ENCODE data around the gene MAPKAP1. TPM values are rescaled to one million over a fixed set of nuclear protein-coding genes. Genes with fewer than 3 reads are reported as not detected.

The MAPKAP1 gene
- total RNA-seq, 2 donors from 2014 or later: 75.3 to 91.6 TPM

DNA sequence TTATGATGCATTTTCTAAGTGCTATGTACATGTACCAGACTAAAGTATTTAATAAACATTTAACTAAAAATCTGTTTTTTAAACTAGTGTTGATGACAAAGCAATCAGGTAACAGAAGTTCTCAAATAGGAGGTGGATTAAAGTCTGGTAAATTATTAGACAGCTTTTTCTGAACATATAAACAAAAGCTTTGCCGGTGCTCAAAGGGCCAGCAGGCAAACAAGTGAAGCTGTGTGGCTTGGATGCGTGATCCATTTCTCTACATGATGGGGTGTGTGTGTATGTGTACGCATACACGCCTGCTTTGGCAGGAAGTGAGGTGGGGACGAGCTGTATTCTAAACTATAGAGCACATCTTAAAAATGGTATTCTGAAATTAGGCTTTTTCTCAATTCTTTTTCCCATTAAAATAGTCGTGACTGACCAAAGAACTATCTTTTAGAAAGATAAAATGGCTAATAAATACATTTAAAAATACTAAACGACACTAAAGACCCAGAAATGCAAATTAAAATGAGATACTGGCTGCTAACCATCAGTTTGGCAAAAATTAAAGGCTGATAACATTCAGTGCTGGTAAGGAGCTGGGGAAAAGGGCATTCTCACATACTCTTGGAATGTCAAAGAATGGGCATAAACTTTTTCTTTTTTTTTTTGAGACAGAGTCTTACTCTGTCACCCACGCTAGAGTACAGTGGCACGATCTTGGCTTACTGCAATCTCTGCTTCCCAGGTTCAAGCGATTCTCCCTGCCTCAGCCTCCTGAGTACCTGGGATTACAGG is 174.0 kb downstream of the MAPKAP1 start:
- TF ChIP-seq, protein P1, sequence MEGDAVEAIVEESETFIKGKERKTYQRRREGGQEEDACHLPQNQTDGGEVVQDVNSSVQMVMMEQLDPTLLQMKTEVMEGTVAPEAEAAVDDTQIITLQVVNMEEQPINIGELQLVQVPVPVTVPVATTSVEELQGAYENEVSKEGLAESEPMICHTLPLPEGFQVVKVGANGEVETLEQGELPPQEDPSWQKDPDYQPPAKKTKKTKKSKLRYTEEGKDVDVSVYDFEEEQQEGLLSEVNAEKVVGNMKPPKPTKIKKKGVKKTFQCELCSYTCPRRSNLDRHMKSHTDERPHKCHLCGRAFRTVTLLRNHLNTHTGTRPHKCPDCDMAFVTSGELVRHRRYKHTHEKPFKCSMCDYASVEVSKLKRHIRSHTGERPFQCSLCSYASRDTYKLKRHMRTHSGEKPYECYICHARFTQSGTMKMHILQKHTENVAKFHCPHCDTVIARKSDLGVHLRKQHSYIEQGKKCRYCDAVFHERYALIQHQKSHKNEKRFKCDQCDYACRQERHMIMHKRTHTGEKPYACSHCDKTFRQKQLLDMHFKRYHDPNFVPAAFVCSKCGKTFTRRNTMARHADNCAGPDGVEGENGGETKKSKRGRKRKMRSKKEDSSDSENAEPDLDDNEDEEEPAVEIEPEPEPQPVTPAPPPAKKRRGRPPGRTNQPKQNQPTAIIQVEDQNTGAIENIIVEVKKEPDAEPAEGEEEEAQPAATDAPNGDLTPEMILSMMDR (conservative IDR thresholded peaks at IDR 0.05): no peak
- H3K9me3 ChIP-seq (ENCODE audit: control insufficient read depth, low read length): no peaks in the 10 kb centered on the region
- no peaks in the 10 kb centered on the region for H3K27me3 Mint-ChIP-seq (ENCODE audit: insufficient read depth)
- 89 to 94% methylated on average over 4 to 10 of the region's 10 CpGs for WGBS, 2 experiments (ENCODE audit: insufficient coverage in 1 of 2, insufficient read length in 1 of 2)
- no peak overlapping the region for H3K27ac ChIP-seq (ENCODE audit: low read depth, low read length)
- no peaks in the 10 kb centered on the region for H3K36me3 Mint-ChIP-seq (ENCODE audit: low read depth)
- no peak overlapping the region for H3K4me3 Mint-ChIP-seq
- no peak overlapping the region for H3K9ac ChIP-seq (ENCODE audit: extremely low read depth, low read length, poor library complexity, severe bottlenecking)
- H3K27ac Mint-ChIP-seq: no peak overlapping the region
- DNase-seq: no peak
- no peaks in the 10 kb centered on the region for H3K4me1 ChIP-seq (ENCODE audit: control insufficient read depth, insufficient read depth, low read length)
- no peak overlapping the region for H3K4me3 ChIP-seq (ENCODE audit: low read length)
- H3K36me3 ChIP-seq (ENCODE audit: control insufficient read depth, insufficient read depth, low read length): no peaks in the 10 kb centered on the region
- H3K27me3 ChIP-seq (ENCODE audit: control insufficient read depth, insufficient read depth, low read length, poor library complexity, severe bottlenecking): no peaks in the 10 kb centered on the region
- H3K4me1 Mint-ChIP-seq: peaks cover 10% of the 10 kb centered on the region
- H3K9me3 Mint-ChIP-seq: no peaks in the 10 kb centered on the region

DNA sequence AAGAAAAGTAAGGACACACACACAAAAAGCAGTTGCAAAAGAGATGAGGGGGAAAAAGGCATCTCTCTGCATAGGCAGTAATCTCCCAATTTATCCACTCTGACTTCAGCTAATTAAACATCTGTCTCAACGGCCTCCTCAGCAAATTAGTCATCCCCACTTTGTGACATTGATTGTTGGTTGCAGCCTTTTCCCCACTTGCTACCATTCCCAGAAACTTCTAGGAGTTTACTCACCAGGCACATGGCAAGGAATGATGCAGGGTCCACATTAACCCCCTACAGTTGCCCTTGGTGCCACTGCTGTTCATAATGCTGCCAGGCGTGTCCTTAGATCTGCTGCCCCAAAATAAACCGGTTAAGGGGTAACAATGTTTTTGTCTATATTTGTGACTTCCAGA is 174.6 kb downstream of the MAPKAP1 start:
- Histone ChIP-seq H3K4me1 (ENCODE audit: control insufficient read depth, insufficient read depth, low read length) (no peaks in the 10 kb centered on the region), H3K9ac (ENCODE audit: extremely low read depth, low read length, poor library complexity, severe bottlenecking) (no peak overlapping the region), H3K9me3 (ENCODE audit: control insufficient read depth, low read length) (no peaks in the 10 kb centered on the region), H3K27me3 (ENCODE audit: control insufficient read depth, insufficient read depth, low read length, poor library complexity, severe bottlenecking) (no peaks in the 10 kb centered on the region), H3K4me3 (ENCODE audit: low read length) (no peak overlapping the region), H3K27ac (ENCODE audit: low read depth, low read length) (no peak overlapping the region), H3K36me3 (ENCODE audit: control insufficient read depth, insufficient read depth, low read length) (no peaks in the 10 kb centered on the region)
- WGBS, 2 experiments (ENCODE audit: insufficient coverage in 1 of 2, insufficient read length in 1 of 2): 94% methylated on average over 3 of the region's 3 CpGs; no CpG with 5 or more reads in 1 of the 2 experiments
- Mint-ChIP-seq H3K27ac (no peak overlapping the region), H3K9me3 (no peaks in the 10 kb centered on the region), H3K36me3 (ENCODE audit: low read depth) (no peaks in the 10 kb centered on the region), H3K27me3 (ENCODE audit: insufficient read depth) (no peaks in the 10 kb centered on the region), H3K4me3 (no peak overlapping the region), H3K4me1 (peaks cover 14% of the 10 kb centered on the region)
- TF ChIP-seq, protein P1 (conservative IDR thresholded peaks at IDR 0.05): no peak
- DNase-seq: no peak

- DNase-seq: no peak
- H3K36me3 Mint-ChIP-seq (ENCODE audit: low read depth): peaks cover 3% of the 10 kb centered on the region
- no peaks in the 10 kb centered on the region for H3K27me3 Mint-ChIP-seq (ENCODE audit: insufficient read depth)
- TF ChIP-seq, protein P1 (conservative IDR thresholded peaks at IDR 0.05): no peak
- H3K27ac Mint-ChIP-seq: peak overlapping the region; percentile 61
- no peaks in the 10 kb centered on the region for H3K9me3 Mint-ChIP-seq
- H3K4me1 Mint-ChIP-seq: peaks cover 26% of the 10 kb centered on the region
- 88 to 90% methylated on average over 2 to 5 of the region's 5 CpGs for WGBS, 2 experiments (ENCODE audit: insufficient coverage in 1 of 2, insufficient read length in 1 of 2)
- H3K4me3 Mint-ChIP-seq: no peak overlapping the region
- Histone ChIP-seq H3K4me3 (ENCODE audit: low read length) (no peak overlapping the region), H3K9me3 (ENCODE audit: control insufficient read depth, low read length) (no peaks in the 10 kb centered on the region), H3K27me3 (ENCODE audit: control insufficient read depth, insufficient read depth, low read length, poor library complexity, severe bottlenecking) (no peaks in the 10 kb centered on the region), H3K4me1 (ENCODE audit: control insufficient read depth, insufficient read depth, low read length) (peaks cover 3% of the 10 kb centered on the region), H3K27ac (ENCODE audit: low read depth, low read length) (no peak overlapping the region), H3K36me3 (ENCODE audit: control insufficient read depth, insufficient read depth, low read length) (no peaks in the 10 kb centered on the region), H3K9ac (ENCODE audit: extremely low read depth, low read length, poor library complexity, severe bottlenecking) (no peak overlapping the region)
These were observed 177.2 kb downstream of the MAPKAP1 start for GRCh38 chr9:125529589-125530515.
